ENCODE data around the gene SNAP91. TPM values are rescaled to one million over a fixed set of nuclear protein-coding genes. Genes with fewer than 3 reads are reported as not detected.

SNAP91 gene
- total RNA-seq, 1 donor from 2014 or later: 0.11 TPM

DNA sequence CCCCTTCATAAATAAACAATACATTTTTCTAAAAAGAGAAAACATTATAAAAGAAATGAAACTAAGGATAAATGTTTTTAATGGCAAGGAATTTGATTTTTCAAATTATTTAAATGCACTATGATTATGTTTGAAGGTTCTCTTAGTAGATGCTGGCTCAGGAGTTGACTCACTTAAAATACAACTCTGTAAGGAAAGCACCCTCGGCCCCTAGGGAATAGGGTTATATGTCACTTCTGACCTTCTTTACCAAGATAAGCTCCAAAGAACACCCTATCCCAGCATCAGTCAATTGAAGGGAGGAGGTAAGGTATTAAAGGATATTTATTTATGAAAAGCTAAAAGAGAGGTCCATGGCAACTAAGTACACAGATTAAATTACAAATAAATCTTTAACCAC, 6.8 kb downstream of the SNAP91 start:
- Mint-ChIP-seq H3K27me3 (ENCODE audit: unreplicated experiment) (peaks cover 66% of the 10 kb centered on the region), H3K9me3 (ENCODE audit: unreplicated experiment) (no peaks in the 10 kb centered on the region), H3K27ac (ENCODE audit: unreplicated experiment) (no peak overlapping the region), H3K4me1 (ENCODE audit: unreplicated experiment) (no peaks in the 10 kb centered on the region), H3K4me3 (ENCODE audit: unreplicated experiment) (no peak overlapping the region), H3K36me3 (ENCODE audit: unreplicated experiment) (no peaks in the 10 kb centered on the region)
- TF ChIP-seq, protein P1, sequence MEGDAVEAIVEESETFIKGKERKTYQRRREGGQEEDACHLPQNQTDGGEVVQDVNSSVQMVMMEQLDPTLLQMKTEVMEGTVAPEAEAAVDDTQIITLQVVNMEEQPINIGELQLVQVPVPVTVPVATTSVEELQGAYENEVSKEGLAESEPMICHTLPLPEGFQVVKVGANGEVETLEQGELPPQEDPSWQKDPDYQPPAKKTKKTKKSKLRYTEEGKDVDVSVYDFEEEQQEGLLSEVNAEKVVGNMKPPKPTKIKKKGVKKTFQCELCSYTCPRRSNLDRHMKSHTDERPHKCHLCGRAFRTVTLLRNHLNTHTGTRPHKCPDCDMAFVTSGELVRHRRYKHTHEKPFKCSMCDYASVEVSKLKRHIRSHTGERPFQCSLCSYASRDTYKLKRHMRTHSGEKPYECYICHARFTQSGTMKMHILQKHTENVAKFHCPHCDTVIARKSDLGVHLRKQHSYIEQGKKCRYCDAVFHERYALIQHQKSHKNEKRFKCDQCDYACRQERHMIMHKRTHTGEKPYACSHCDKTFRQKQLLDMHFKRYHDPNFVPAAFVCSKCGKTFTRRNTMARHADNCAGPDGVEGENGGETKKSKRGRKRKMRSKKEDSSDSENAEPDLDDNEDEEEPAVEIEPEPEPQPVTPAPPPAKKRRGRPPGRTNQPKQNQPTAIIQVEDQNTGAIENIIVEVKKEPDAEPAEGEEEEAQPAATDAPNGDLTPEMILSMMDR (IDR thresholded peaks at IDR 0.05): no peak
- DNase-seq (ENCODE audit: extremely low spot score, unreplicated experiment): no peak

- no peaks in the 10 kb centered on the region for H3K4me1 Mint-ChIP-seq (ENCODE audit: unreplicated experiment)
- H3K27me3 Mint-ChIP-seq (ENCODE audit: unreplicated experiment): peaks cover 24% of the 10 kb centered on the region
- H3K4me3 Mint-ChIP-seq (ENCODE audit: unreplicated experiment): no peak overlapping the region
- no peak for DNase-seq (ENCODE audit: extremely low spot score, unreplicated experiment)
- peaks cover 9% of the 10 kb centered on the region for H3K9me3 Mint-ChIP-seq (ENCODE audit: unreplicated experiment)
- TF ChIP-seq, protein P1 (IDR thresholded peaks at IDR 0.05): no peak
- no peaks in the 10 kb centered on the region for H3K36me3 Mint-ChIP-seq (ENCODE audit: unreplicated experiment)
- no peak overlapping the region for H3K27ac Mint-ChIP-seq (ENCODE audit: unreplicated experiment)
These were observed 12.2 kb downstream of the SNAP91 start for GRCh38 chr6:83696674-83697073.

DNA sequence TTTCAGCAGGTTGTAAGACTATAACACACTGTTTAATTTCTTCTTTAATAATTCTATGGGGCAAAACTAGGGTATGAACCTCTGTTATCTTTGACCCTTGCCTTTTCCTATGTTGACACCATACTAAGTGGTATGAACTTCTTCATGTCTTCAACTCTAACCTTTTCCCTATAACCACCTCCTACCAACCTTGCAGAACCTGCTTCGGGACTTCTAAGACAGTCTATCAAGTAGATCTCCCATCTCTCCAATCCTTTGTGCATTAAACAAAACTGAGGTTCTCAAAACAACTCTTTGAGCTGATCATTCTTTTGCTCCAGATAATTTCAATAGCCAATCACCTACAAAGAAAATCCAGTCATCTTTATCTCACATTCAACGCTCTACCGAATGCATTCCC, 23.4 kb downstream of the SNAP91 start:
- Mint-ChIP-seq H3K27ac (ENCODE audit: unreplicated experiment) (no peak overlapping the region), H3K4me1 (ENCODE audit: unreplicated experiment) (no peaks in the 10 kb centered on the region), H3K27me3 (ENCODE audit: unreplicated experiment) (peaks cover 13% of the 10 kb centered on the region), H3K9me3 (ENCODE audit: unreplicated experiment) (no peaks in the 10 kb centered on the region), H3K36me3 (ENCODE audit: unreplicated experiment) (no peaks in the 10 kb centered on the region), H3K4me3 (ENCODE audit: unreplicated experiment) (no peak overlapping the region)
- no peak for DNase-seq (ENCODE audit: extremely low spot score, unreplicated experiment)
- TF ChIP-seq, protein P1 (IDR thresholded peaks at IDR 0.05): no peak

- no peak for DNase-seq (ENCODE audit: extremely low spot score, unreplicated experiment)
- H3K4me3 Mint-ChIP-seq (ENCODE audit: unreplicated experiment): no peak overlapping the region
- TF ChIP-seq, protein P1 (IDR thresholded peaks at IDR 0.05): no peak
- H3K4me1 Mint-ChIP-seq (ENCODE audit: unreplicated experiment): no peaks in the 10 kb centered on the region
- H3K27me3 Mint-ChIP-seq (ENCODE audit: unreplicated experiment): peaks cover 8% of the 10 kb centered on the region
- no peaks in the 10 kb centered on the region for H3K9me3 Mint-ChIP-seq (ENCODE audit: unreplicated experiment)
- no peaks in the 10 kb centered on the region for H3K36me3 Mint-ChIP-seq (ENCODE audit: unreplicated experiment)
- H3K27ac Mint-ChIP-seq (ENCODE audit: unreplicated experiment): no peak overlapping the region
These were observed 31.1 kb downstream of the SNAP91 start for GRCh38 chr6:83677791-83678190.

- peaks cover 7% of the 10 kb centered on the region for H3K27me3 Mint-ChIP-seq (ENCODE audit: unreplicated experiment)
- no peaks in the 10 kb centered on the region for H3K36me3 Mint-ChIP-seq (ENCODE audit: unreplicated experiment)
- no peak overlapping the region for H3K4me3 Mint-ChIP-seq (ENCODE audit: unreplicated experiment)
- DNase-seq (ENCODE audit: extremely low spot score, unreplicated experiment): no peak
- no peaks in the 10 kb centered on the region for H3K4me1 Mint-ChIP-seq (ENCODE audit: unreplicated experiment)
- no peak overlapping the region for H3K27ac Mint-ChIP-seq (ENCODE audit: unreplicated experiment)
- no peaks in the 10 kb centered on the region for H3K9me3 Mint-ChIP-seq (ENCODE audit: unreplicated experiment)
- TF ChIP-seq, protein P1 (IDR thresholded peaks at IDR 0.05): no peak
These were observed 70.9 kb downstream of the SNAP91 start for GRCh38 chr6:83637953-83638352.

Data from osteocyte (in vitro differentiated cells).